Endothelial cell of umbilical vein (primary cell): ENCODE results near the gene TOR1AIP1. TPM values are rescaled to one million over a fixed set of nuclear protein-coding genes. Genes with fewer than 3 reads are reported as not detected.

Experiments
- BruUV-seq: library from RNA; stranded (reverse); fragments of 400-500 nt; replicated peaks from 2 replicates; lab custom pipeline; 2021; lab: Mats Ljungman, UMichigan
- CTCF ChIA-PET: fragments of 300-600, 350-600 bp; sonication (Branson Sonifier 250); formaldehyde crosslinking; loops from one replicate; lab custom pipeline; 2021; ENCODE audit warnings: antibody characterized with exemption, inconsistent platforms; lab: Charles Lee
- POLR2A ChIA-PET: fragments of 300-600, 350-600 bp; sonication (Branson Sonifier 250); formaldehyde crosslinking; loops from one replicate; lab custom pipeline; 2021; ENCODE audit warnings: antibody characterized with exemption, inconsistent platforms; lab: Charles Lee
- DNase-seq: peaks from one replicate; pipeline ENCODE4 v3.0.0-alpha.2; 2011; ENCODE audit warnings: low read depth, low spot score
- FAIRE-seq: peaks from 2 replicates; lab custom pipeline; 2011; peaks lifted over from hg19 to GRCh38; lab: Jason Lieb, UNC
- H2AFZ ChIP-seq: 2 replicates; pipeline ENCODE4 v1.6.0; 2012; ENCODE audit warnings: low read depth, low read length, control low read depth, inconsistent platforms
- H3K27ac ChIP-seq: 2 replicates; pipeline ENCODE4 v1.5.1; 2011; ENCODE audit warnings: low read depth, mild to moderate bottlenecking, control low read depth, low read length, moderate library complexity; ENCODE audit not compliant: insufficient read depth
- H3K27me3 ChIP-seq, 2 experiments: 2 replicates each; pipeline versions ENCODE4 v1.6.0 to v1.6.1; 2011; ENCODE audit warnings: low read length in 2 of 2, mixed read lengths in 1 of 2; ENCODE audit not compliant: control insufficient read depth in 2 of 2, insufficient read depth in 2 of 2
- H3K36me3 ChIP-seq, 2 experiments: 2 replicates in 1 of 2; 3 replicates in 1 of 2; pipeline ENCODE4 v1.5.1; 2011; ENCODE audit warnings: low read length in 2 of 2, mild to moderate bottlenecking in 1 of 2, moderate library complexity in 1 of 2; ENCODE audit not compliant: control insufficient read depth in 2 of 2, insufficient read depth in 2 of 2; ENCODE audit errors: extremely low read depth in 1 of 2
- H3K4me1 ChIP-seq: 3 replicates; pipeline ENCODE4 v1.5.1; 2011; ENCODE audit warnings: mild to moderate bottlenecking, low read length; ENCODE audit not compliant: control insufficient read depth, insufficient read depth; ENCODE audit errors: extremely low read depth
- H3K4me2 ChIP-seq: 2 replicates; pipeline ENCODE4 v1.6.1; 2011; ENCODE audit warnings: low read length, control low read depth, mixed read lengths; ENCODE audit not compliant: insufficient read depth
- H3K4me3 ChIP-seq, 3 experiments: fragments of 200-600 bp in 1 of 3; sonication (generic), shearing (Covaris generic) in 1 of 3; replicated peaks in 1 of 3; 2 replicates each; pipeline ENCODE4 v1.5.1; 2011 to 2016; ENCODE audit warnings: control low read depth in 3 of 3, low read length in 3 of 3, mild to moderate bottlenecking in 2 of 3, inconsistent platforms in 1 of 3, low read depth in 1 of 3, moderate library complexity in 1 of 3; ENCODE audit not compliant: insufficient read depth in 1 of 3
- H3K79me2 ChIP-seq: 2 replicates; pipeline ENCODE4 v1.6.0; 2012; ENCODE audit warnings: low read length, inconsistent platforms; ENCODE audit not compliant: control insufficient read depth, insufficient read depth
- H3K9ac ChIP-seq: replicated peaks from 2 replicates; pipeline ENCODE3; 2011; ENCODE audit warnings: low read length, control low read depth; ENCODE audit not compliant: insufficient read depth; ENCODE audit errors: extremely low read depth
- H3K9me1 ChIP-seq: replicated peaks from 3 replicates; pipeline ENCODE4 v1.6.0; 2011; ENCODE audit warnings: mild to moderate bottlenecking, low read length; ENCODE audit not compliant: control insufficient read depth, insufficient read depth; ENCODE audit errors: extremely low read depth
- H3K9me3 ChIP-seq: replicated peaks from 2 replicates; pipeline ENCODE4 v1.5.1; 2012; ENCODE audit warnings: low read length, inconsistent platforms; ENCODE audit not compliant: control insufficient read depth, insufficient read depth
- H4K20me1 ChIP-seq: replicated peaks from 2 replicates; pipeline ENCODE3; 2011; ENCODE audit warnings: mild to moderate bottlenecking, low read length; ENCODE audit not compliant: control insufficient read depth, insufficient read depth; ENCODE audit errors: extremely low read depth
- EZH2 ChIP-seq: IDR thresholded peaks from 2 replicates; pipeline ENCODE4 v1.6.1; 2012; ENCODE audit warnings: borderline replicate concordance, low read depth, mild to moderate bottlenecking, moderate library complexity, low read length, inconsistent platforms; ENCODE audit not compliant: severe bottlenecking
- GATA2 ChIP-seq: IDR thresholded peaks from 2 replicates; pipeline ENCODE4 v1.7.0; 2011; ENCODE audit warnings: low read depth, mild to moderate bottlenecking, moderate library complexity, mixed read lengths, low read length; ENCODE audit not compliant: insufficient read length, insufficient read depth
- JUN ChIP-seq: IDR thresholded peaks from 2 replicates; pipeline ENCODE4 v1.6.1; 2011; ENCODE audit warnings: borderline replicate concordance, low read depth; ENCODE audit not compliant: insufficient read length, insufficient read depth
- MYC ChIP-seq: IDR thresholded peaks from one replicate; pipeline ENCODE4 v1.6.1; 2011; ENCODE audit warnings: mild to moderate bottlenecking, low read depth, low read length
- POLR2A ChIP-seq: IDR thresholded peaks from 2 replicates; pipeline ENCODE4 v1.6.1; 2012; ENCODE audit warnings: low read depth, mild to moderate bottlenecking, control low read depth, low read length
- POLR2AphosphoS5 ChIP-seq: IDR thresholded peaks from 2 replicates; pipeline ENCODE4 v1.6.1; 2012; ENCODE audit warnings: low read depth, mild to moderate bottlenecking, control low read depth, low read length, moderate library complexity; ENCODE audit not compliant: insufficient read depth
- dilution Hi-C: fragments of 300-500 bp; cut with MboI; formaldehyde crosslinking; loops from one replicate; pipeline ENCODE4 v1.15.0; 2019; ENCODE audit warnings: low sequenced_read_pairs; ENCODE audit not compliant: extremely low pct_ligation_motif_present
- intact Hi-C: fragments of 100-400 bp; cut with micrococcal nuclease; formaldehyde crosslinking; loops from one replicate; pipeline ENCODE4 v1.10.0; 2022
- polyA plus RNA-seq, 4 experiments: library from polyadenylated mRNA; depleted of rRNA in 3 of 4; stranded (reverse) in 3 of 4; unstranded in 1 of 4; fragments of >200 nt; gene quantifications; 2 replicates each; pipeline versions ENCODE4 v1.2.1 to v1.2.3, GENCODE V29; 2011 to 2012; ENCODE audit warnings: missing spikeins in 1 of 4
- total RNA-seq: library from RNA; stranded (reverse); gene quantifications from 2 replicates; pipeline ENCODE4 v1.2.3, GENCODE V29; 2021
- TF ChIP-seq, protein P1 (sequence below), 2 donors: IDR thresholded peaks; 1 replicate in 1 of 2; 2 replicates in 1 of 2; pipeline ENCODE4 v1.5.1; 2011; ENCODE audit warnings: low read length in 2 of 2, mild to moderate bottlenecking in 2 of 2, moderate library complexity in 2 of 2, control low read depth in 1 of 2, inconsistent platforms in 1 of 2, low read depth in 1 of 2; ENCODE audit not compliant: insufficient read depth in 1 of 2; ENCODE audit errors: extremely low read depth in 1 of 2

Gene TOR1AIP1
- total and polyA plus RNA-seq, 2 donors (not counting 3 experiments of a cell fraction or from before 2014, with no cell fraction given): 12.0 to 28.8 TPM

DNA sequence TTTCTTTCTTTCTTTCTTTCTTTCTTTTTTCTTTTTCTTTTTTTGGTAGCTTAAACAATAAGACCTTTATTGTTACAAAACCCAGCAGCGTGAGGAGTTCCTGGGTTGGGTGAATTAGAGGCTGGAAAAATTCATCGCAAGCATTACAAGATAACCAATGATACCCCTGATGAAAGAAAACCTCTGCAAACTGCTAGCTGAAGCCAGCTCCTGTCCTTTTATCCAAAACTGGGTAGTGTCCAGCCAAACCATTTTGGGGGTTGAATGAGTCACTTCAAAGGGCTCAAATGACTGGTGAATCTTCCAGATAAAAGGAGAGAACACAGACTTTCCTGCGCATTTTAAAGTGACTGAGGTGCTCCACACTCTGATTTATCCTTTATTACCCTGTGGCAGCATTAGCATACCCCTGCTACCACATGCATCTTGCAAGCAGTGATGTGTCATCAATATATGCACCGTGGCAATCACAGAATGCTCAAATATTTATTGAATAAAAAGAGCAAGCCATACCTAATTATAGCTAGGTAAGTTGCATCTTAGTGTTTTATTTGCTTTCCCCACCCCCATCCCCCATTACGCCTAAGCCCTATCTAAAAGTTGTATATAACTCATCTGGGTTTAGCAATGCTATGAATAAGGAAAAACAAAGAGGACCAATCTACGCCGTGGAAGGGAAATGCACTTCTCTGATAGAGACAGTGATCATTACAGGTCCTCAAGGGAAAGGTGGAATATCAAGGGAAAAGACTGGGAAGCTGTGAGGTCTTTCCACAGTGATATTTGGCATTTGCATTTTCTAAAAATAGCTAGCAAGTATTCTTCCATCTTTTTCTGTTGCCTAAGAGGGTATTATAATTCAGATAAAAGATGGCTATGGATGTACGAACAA lies 40.1 kb downstream of the TOR1AIP1 start:
- no peaks in the 10 kb centered on the region for H3K4me1 ChIP-seq
- no peak overlapping the region for H3K4me3 ChIP-seq
- H4K20me1 ChIP-seq: no peaks in the 10 kb centered on the region
- BruUV-seq: no TSS peak
- no peak overlapping the region for H2AFZ ChIP-seq
- TF ChIP-seq GATA2 (no peak), EZH2 (no peak), POLR2AphosphoS5 (no peak), JUN (no peak), MYC (no peak), POLR2A (no peak)
- TF ChIP-seq, protein P1, sequence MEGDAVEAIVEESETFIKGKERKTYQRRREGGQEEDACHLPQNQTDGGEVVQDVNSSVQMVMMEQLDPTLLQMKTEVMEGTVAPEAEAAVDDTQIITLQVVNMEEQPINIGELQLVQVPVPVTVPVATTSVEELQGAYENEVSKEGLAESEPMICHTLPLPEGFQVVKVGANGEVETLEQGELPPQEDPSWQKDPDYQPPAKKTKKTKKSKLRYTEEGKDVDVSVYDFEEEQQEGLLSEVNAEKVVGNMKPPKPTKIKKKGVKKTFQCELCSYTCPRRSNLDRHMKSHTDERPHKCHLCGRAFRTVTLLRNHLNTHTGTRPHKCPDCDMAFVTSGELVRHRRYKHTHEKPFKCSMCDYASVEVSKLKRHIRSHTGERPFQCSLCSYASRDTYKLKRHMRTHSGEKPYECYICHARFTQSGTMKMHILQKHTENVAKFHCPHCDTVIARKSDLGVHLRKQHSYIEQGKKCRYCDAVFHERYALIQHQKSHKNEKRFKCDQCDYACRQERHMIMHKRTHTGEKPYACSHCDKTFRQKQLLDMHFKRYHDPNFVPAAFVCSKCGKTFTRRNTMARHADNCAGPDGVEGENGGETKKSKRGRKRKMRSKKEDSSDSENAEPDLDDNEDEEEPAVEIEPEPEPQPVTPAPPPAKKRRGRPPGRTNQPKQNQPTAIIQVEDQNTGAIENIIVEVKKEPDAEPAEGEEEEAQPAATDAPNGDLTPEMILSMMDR (IDR thresholded peaks at IDR 0.05; ENCODE audit: extremely low read depth in 1 of 2, insufficient read depth in 1 of 2, low read depth in 1 of 2, low read length in 2 of 2): no peak
- no peaks in the 10 kb centered on the region for H3K9me3 ChIP-seq
- H3K4me2 ChIP-seq: no peak overlapping the region
- peaks cover 6 to 12% of the 10 kb centered on the region in 2 experiments for H3K36me3 ChIP-seq
- H3K27ac ChIP-seq: no peak overlapping the region
- FAIRE-seq: no peak
- dilution Hi-C loops: no loop called here
- intact Hi-C loops: no loop called here
- no peaks in the 10 kb centered on the region for H3K27me3 ChIP-seq
- H3K9ac ChIP-seq: no peak overlapping the region
- no peaks in the 10 kb centered on the region for H3K79me2 ChIP-seq
- H3K9me1 ChIP-seq: peaks cover 5% of the 10 kb centered on the region
- POLR2A ChIA-PET: no interaction called here
- CTCF ChIA-PET: interaction anchor here (1.3 to 1.8 kb wide), 3 partner anchors 11 to 246 kb away, joined by 3 to 5 read pairs (median 4); no protein-coding TSS in a partner anchor
- DNase-seq: no peak
